Endodermal cell (in vitro differentiated cells): ENCODE data around the gene CNOT6. TPM values are rescaled to one million over a fixed set of nuclear protein-coding genes. Genes with fewer than 3 reads are reported as not detected.
"Not testable (repeated sequence)": the region's sequence is repeated elsewhere in the genome, so short reads cannot be mapped to it uniquely, and the experiment has no call there.

Experiments
- DNase-seq: peaks from one replicate; pipeline ENCODE4 v3.0.0-alpha.2; 2017
- H3K27ac ChIP-seq: 2 replicates; pipeline ENCODE4 v1.5.1; 2013; ENCODE audit warnings: mild to moderate bottlenecking, low read depth, low read length, moderate library complexity
- H3K27me3 ChIP-seq: 2 replicates; pipeline ENCODE4 v1.6.1; 2013; ENCODE audit warnings: mild to moderate bottlenecking, low read length, moderate library complexity; ENCODE audit not compliant: insufficient read depth, control insufficient read depth, poor library complexity, severe bottlenecking
- H3K36me3 ChIP-seq: 2 replicates; pipeline ENCODE4 v1.7.0; 2013; ENCODE audit warnings: mild to moderate bottlenecking, low read length, moderate library complexity; ENCODE audit not compliant: control insufficient read depth, insufficient read depth
- H3K4me1 ChIP-seq: one replicate; pipeline ENCODE4 v1.7.0; 2013; ENCODE audit warnings: low read length; ENCODE audit not compliant: control insufficient read depth, insufficient read depth
- H3K4me3 ChIP-seq: 2 replicates; pipeline ENCODE4 v1.5.1; 2013; ENCODE audit warnings: mild to moderate bottlenecking, low read length, moderate library complexity
- H3K9ac ChIP-seq: 2 replicates; pipeline ENCODE4 v1.6.1; 2013; ENCODE audit warnings: mild to moderate bottlenecking, low read length, moderate library complexity; ENCODE audit not compliant: poor library complexity, severe bottlenecking; ENCODE audit errors: extremely low read depth
- H3K9me3 ChIP-seq: 2 replicates; pipeline ENCODE4 v1.6.1; 2013; ENCODE audit warnings: mild to moderate bottlenecking, low read length, moderate library complexity; ENCODE audit not compliant: control insufficient read depth
- H3K27ac Mint-ChIP-seq: 2 replicates; pipeline ENCODE4 v1.8.0; 2020; ENCODE audit warnings: mixed read lengths
- H3K27me3 Mint-ChIP-seq: 2 replicates; pipeline ENCODE4 v1.8.0; 2021; ENCODE audit warnings: mild to moderate bottlenecking, mixed read lengths; ENCODE audit not compliant: insufficient read depth
- H3K36me3 Mint-ChIP-seq: 2 replicates; pipeline ENCODE4 v1.8.0; 2020; ENCODE audit warnings: low read depth, mixed read lengths
- H3K4me1 Mint-ChIP-seq: 2 replicates; pipeline ENCODE4 v1.8.0; 2020; ENCODE audit warnings: mixed read lengths
- H3K4me3 Mint-ChIP-seq: 2 replicates; pipeline ENCODE4 v1.8.0; 2020; ENCODE audit warnings: mild to moderate bottlenecking, moderate library complexity, mixed read lengths
- H3K9me3 Mint-ChIP-seq: 2 replicates; pipeline ENCODE4 v1.8.0; 2020; ENCODE audit warnings: mild to moderate bottlenecking, mixed read lengths
- WGBS, 2 experiments: methylation state at CpG; one replicate each; pipeline versions ENCODE4 v1.1.5 to v1.1.7; 2013; ENCODE audit warnings: missing lambda C conversion rate in 2 of 2, mixed read lengths in 1 of 2; ENCODE audit not compliant: insufficient coverage in 1 of 2, insufficient read length in 1 of 2; 5-methylcytosine and 5-hydroxymethylcytosine counted together
- total RNA-seq, 2 donors: library from RNA; stranded (reverse); fragmentation: NEBNext Ultra II Directional in 1 of 2; extraction: Animal tissue kit (Norgen Biotek cat#: 25700) in 1 of 2; gene quantifications; 2 replicates in 1 of 2; 3 replicates in 1 of 2; pipeline ENCODE4 v1.2.1, GENCODE V29; 2021
- TF ChIP-seq, protein P1 (sequence below): fragments of 200-600 bp; sonication (generic); conservative IDR thresholded peaks from 2 replicates; pipeline ENCODE4 v1.5.0; 2021; ENCODE audit warnings: antibody characterized with exemption, mild to moderate bottlenecking

Gene CNOT6
- total RNA-seq, 2 donors from 2014 or later, result 40.4 to 42.9 TPM

DNA sequence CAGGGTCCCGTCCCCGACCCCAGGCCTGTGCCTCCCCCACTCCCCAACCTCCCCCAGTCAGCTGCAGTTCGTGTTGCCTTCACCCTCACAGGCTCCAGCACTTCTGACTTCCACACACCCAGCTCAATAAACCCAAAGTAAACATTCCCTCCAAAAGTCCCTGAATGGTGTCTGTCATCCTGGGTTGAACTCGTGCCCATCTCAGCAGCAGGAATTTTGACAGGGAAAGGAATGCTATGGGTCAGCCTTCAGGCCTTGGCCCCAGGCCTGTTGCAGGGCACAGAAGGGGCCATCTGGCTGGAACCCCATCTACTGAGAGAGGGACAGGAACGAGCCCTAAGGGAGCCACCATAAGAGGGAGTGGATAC is 29.6 kb upstream of the CNOT6 start:
- no peak for DNase-seq
- no peaks in the 10 kb centered on the region for H3K4me1 Mint-ChIP-seq
- Histone ChIP-seq H3K4me3 (no peak overlapping the region), H3K4me1 (no peaks in the 10 kb centered on the region), H3K27me3 (no peaks in the 10 kb centered on the region), H3K9ac (no peak overlapping the region), H3K9me3 (peaks cover 3% of the 10 kb centered on the region), H3K36me3 (no peaks in the 10 kb centered on the region), H3K27ac (no peak overlapping the region)
- peaks cover 23% of the 10 kb centered on the region for H3K9me3 Mint-ChIP-seq
- no peak overlapping the region for H3K27ac Mint-ChIP-seq
- H3K27me3 Mint-ChIP-seq, result peaks cover under 1% of the 10 kb centered on the region
- no peak overlapping the region for H3K4me3 Mint-ChIP-seq
- no peaks in the 10 kb centered on the region for H3K36me3 Mint-ChIP-seq
- WGBS, 2 experiments, result 88 to 100% methylated on average over 1 to 5 of the region's 5 CpGs
- TF ChIP-seq, protein P1, sequence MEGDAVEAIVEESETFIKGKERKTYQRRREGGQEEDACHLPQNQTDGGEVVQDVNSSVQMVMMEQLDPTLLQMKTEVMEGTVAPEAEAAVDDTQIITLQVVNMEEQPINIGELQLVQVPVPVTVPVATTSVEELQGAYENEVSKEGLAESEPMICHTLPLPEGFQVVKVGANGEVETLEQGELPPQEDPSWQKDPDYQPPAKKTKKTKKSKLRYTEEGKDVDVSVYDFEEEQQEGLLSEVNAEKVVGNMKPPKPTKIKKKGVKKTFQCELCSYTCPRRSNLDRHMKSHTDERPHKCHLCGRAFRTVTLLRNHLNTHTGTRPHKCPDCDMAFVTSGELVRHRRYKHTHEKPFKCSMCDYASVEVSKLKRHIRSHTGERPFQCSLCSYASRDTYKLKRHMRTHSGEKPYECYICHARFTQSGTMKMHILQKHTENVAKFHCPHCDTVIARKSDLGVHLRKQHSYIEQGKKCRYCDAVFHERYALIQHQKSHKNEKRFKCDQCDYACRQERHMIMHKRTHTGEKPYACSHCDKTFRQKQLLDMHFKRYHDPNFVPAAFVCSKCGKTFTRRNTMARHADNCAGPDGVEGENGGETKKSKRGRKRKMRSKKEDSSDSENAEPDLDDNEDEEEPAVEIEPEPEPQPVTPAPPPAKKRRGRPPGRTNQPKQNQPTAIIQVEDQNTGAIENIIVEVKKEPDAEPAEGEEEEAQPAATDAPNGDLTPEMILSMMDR, result no peak

DNA sequence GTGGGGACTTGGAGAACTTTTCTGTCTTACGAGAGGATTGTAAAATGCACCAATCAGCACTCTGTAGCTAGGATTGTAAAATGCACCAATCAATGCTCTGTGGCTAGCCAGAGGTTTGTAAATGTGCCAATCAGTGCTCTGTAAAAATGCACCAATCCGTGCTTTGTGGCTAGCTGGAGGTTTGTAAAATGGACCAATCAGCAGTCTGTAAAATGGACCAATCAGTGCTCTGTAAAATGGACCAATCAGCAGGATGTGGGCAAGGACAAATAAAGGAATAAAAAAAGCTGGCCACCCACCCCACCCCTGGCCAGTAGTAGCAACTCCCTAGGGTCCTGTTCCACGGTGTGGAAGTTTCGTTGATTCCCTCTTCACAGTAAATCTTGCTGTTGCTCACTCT is 29.1 kb upstream of the CNOT6 start:
- H3K27ac Mint-ChIP-seq, H3K4me1 Mint-ChIP-seq, H3K9ac ChIP-seq, H3K36me3 ChIP-seq, H3K27ac ChIP-seq, H3K4me1 ChIP-seq, H3K27me3 Mint-ChIP-seq, H3K9me3 ChIP-seq, DNase-seq, H3K36me3 Mint-ChIP-seq, H3K27me3 ChIP-seq, H3K4me3 ChIP-seq, H3K4me3 Mint-ChIP-seq: not testable (repeated sequence)
- 89 to 99% methylated on average over 3 to 4 of the region's 4 CpGs for WGBS, 2 experiments
- H3K9me3 Mint-ChIP-seq, result peaks cover 18% of the 10 kb centered on the region

DNA sequence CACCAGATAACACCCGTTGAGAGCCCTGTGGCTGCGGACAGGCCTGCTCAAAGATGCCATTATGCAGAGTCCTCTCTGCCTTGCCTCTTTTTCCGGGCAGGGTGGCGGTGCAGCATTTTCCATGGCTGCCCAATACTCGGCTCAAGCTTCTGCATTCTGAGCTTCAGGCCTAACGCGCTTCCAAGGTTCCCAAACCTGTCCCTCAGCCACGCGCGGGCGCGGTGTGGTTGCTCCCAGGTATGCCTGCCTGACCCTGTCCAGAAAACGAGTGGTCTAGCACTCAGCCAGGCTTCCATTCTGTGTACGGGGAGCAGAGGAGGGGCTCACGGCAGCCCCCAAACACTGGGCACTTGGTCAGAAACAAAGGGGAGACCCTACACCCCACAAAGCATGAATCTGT is 27.9 kb upstream of the CNOT6 start:
- no peaks in the 10 kb centered on the region for H3K36me3 Mint-ChIP-seq
- Histone ChIP-seq H3K27ac (no peak overlapping the region), H3K9me3 (peaks cover 3% of the 10 kb centered on the region), H3K9ac (no peak overlapping the region), H3K4me1 (no peaks in the 10 kb centered on the region), H3K36me3 (no peaks in the 10 kb centered on the region), H3K4me3 (no peak overlapping the region), H3K27me3 (no peaks in the 10 kb centered on the region)
- H3K27me3 Mint-ChIP-seq, result no peaks in the 10 kb centered on the region
- peaks cover 7% of the 10 kb centered on the region for H3K9me3 Mint-ChIP-seq
- H3K27ac Mint-ChIP-seq, result no peak overlapping the region
- H3K4me3 Mint-ChIP-seq, result no peak overlapping the region
- no peak for DNase-seq
- 94 to 95% methylated on average over 9 to 15 of the region's 15 CpGs for WGBS, 2 experiments
- no peaks in the 10 kb centered on the region for H3K4me1 Mint-ChIP-seq
- TF ChIP-seq, protein P1, result no peak
